IPS-11a (cell line): Measurements from ENCODE around the gene UBR1.
"Not testable (repeated sequence)": the region's sequence is repeated elsewhere in the genome, so short reads cannot be mapped to it uniquely, and the experiment has no call there.

Source experiments
- H3K4me3 ChIP-seq: one replicate; pipeline ENCODE4 v1.5.1; 2013; ENCODE audit warnings: low read depth, low read length, control low read depth

Gene UBR1

DNA sequence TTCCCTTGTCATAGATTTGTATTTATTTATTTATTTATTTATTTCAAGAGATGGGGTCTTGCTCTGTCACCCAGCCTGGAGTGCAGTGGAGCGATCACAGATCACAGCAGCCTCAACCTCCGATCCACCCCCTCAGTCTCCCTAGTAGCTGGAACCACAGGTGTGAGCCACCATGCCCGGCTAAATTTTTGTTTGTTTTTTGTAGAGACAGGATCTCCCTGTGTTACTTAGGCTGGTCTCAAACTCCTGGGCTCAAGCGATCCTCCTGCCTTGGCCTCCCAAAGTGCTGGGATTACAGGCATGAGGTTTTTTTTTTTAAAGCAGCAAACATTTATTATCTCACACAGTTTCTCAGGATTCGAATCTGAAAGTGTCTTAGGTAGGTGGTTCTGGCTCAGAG is 187.8 kb downstream of the UBR1 start:
- H3K4me3 ChIP-seq, result no peak overlapping the region

DNA sequence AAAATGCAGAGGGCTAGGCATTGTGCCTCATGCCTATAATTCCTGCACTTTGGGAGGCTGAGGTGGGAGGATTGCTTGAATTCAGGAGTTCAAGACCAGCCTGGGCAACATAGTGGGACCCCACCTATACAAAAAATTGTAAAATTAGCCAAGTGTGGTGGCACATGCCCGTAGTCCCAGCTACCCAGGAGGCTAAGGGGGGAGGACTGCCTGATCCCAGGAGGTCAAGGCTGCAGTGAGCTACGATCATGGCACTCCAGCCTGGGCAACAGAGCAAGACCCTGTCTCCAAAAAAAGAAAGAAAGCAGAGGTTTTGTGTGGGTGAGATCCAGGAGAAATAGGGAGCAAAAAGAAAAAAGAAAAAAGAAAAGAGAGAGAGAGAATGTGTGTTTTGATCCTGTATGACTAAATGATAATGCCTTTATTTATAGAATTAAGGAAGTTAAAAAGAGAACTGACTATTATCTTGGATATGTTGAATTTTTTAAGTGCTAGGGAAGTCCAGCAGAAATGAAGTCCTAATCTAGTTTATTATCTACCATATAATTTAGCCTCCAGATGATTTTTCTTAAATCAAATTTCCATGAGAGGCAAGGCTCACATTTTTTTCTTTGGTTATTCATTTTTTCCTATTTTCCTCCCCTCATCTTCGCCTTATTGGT is 190.1 kb downstream of the UBR1 start:
- H3K4me3 ChIP-seq, result no peak overlapping the region

- no peak overlapping the region for H3K4me3 ChIP-seq
Observed at GRCh38 chr15:42914728-42915497, 190.9 kb downstream of the UBR1 start.

DNA sequence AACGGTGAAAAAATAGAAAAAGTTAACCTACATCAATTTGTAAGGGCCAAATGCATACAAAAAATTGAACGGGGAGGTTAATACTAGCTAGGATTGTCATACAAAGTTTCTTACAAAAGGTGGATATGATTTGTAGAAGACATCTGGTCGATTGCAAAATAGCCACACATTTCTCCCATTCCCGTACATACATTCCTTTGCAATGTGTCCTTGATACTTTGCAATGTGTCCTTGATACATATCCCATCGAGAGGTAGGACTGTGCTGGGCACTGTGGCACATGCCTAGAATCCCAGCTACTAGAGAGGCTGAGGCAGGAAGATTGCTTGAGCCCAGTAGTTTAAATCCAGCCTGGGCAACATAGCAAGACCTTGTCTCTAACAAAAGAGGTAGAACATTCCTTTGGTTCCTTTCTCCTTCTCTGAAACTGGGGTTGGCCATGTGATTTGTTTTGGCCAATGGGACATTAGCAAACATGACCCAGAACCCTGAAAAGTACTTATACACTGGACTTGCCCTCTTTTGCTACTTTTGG is 194.7 kb downstream of the UBR1 start:
- H3K4me3 ChIP-seq, result no peak overlapping the region

DNA sequence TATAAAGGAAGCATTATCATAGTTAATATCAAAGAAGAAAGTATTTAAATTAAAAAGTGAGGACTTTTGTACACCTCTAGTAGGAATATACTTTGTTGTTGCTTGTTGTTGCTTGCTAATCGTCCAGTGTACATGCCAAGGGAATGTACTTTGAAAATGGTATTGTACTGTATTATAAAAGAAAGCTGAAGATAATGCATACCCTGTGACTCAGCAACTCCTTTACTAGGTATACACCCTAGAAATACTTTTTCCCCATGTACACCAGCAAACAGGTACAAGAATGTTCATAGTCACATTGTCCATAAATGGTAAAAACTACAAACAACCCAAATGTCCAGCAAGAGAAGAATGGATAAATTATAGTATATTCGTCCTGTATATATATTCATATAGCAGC is 197.3 kb downstream of the UBR1 start:
- no peak overlapping the region for H3K4me3 ChIP-seq

- no peak overlapping the region for H3K4me3 ChIP-seq
Observed at GRCh38 chr15:42903388-42904324, 202.2 kb downstream of the UBR1 start.

DNA sequence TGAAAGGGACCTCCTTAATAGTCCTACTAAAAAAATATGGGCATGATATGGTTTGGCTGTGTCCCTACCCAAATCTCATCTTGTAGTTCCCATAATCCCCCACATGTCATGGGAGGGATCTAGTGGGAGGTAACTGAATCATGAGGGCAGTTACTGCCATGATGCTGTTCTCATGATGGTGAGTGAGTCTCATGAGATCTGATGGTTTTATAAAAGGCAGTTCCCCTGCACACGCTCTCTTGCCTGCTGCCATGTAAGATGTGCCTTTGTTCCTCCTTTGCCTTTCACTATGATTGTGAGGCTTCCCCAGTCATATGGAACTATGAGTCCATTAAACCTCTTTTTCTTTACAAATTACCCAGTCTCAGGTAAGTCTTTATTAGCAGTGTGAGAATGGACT is 211.9 kb downstream of the UBR1 start:
- H3K4me3 ChIP-seq, result not testable (repeated sequence)
